NT2/D1 (cell line): ENCODE measurements around the gene DOK1.

Experiments used
- SUZ12 ChIP-seq: IDR thresholded peaks from 2 replicates; pipeline ENCODE4 v1.6.1; 2011; ENCODE audit not compliant: insufficient read length, insufficient read depth; ENCODE audit errors: extremely low read depth
- YY1 ChIP-seq: IDR thresholded peaks from 2 replicates; pipeline ENCODE4 v1.6.1; 2011; ENCODE audit not compliant: insufficient read length, insufficient read depth
- ZNF274 ChIP-seq: IDR thresholded peaks from 2 replicates; pipeline ENCODE4 v1.6.1; 2011; ENCODE audit warnings: mild to moderate bottlenecking, low read depth, low read length

GRCh38 chr2:74530239-74531187 lies 24.0 kb upstream of the DOK1 start:
- TF ChIP-seq ZNF274 (no peak), YY1 (no peak), SUZ12 (no peak)
